HCT116 (cell line): ENCODE measurements around the gene KNSTRN.

ENCODE experiments used
- CEBPB ChIP-seq: IDR thresholded peaks from 2 replicates; pipeline ENCODE4 v1.6.1; 2012; ENCODE audit warnings: low read depth
- ELF1 ChIP-seq: IDR thresholded peaks from 2 replicates; pipeline ENCODE4 v1.6.1; 2012; ENCODE audit warnings: low read depth, borderline replicate concordance
- EZH2 ChIP-seq: fragments of 200-600 bp; sonication (generic); IDR thresholded peaks from 2 replicates; pipeline ENCODE4 v1.6.1; 2017; ENCODE audit warnings: antibody characterized with exemption, mixed run types
- EZH2phosphoT487 ChIP-seq: fragments of 200-600 bp; IDR thresholded peaks from 2 replicates; pipeline ENCODE4 v1.6.1; 2018; ENCODE audit warnings: antibody characterized with exemption, borderline replicate concordance
- POLR2AphosphoS5 ChIP-seq: IDR thresholded peaks from 2 replicates; pipeline ENCODE4 v1.6.1; 2011; ENCODE audit warnings: mild to moderate bottlenecking, low read depth, low read length, moderate library complexity
- SRF ChIP-seq: IDR thresholded peaks from 2 replicates; pipeline ENCODE4 v1.6.1; 2012; ENCODE audit warnings: low read depth
- TCF7L2 ChIP-seq: IDR thresholded peaks from 2 replicates; pipeline ENCODE4 v1.7.0; 2011; ENCODE audit warnings: borderline replicate concordance, inconsistent platforms; ENCODE audit not compliant: insufficient read depth, insufficient read length; ENCODE audit errors: extremely low read depth
- YY1 ChIP-seq: IDR thresholded peaks from 2 replicates; pipeline ENCODE4 v1.6.1; 2011; ENCODE audit warnings: low read length, low read depth, moderate library complexity, mild to moderate bottlenecking; ENCODE audit not compliant: insufficient replicate concordance; ENCODE audit errors: extremely low read depth
- TF ChIP-seq, protein P1 (sequence below): IDR thresholded peaks from 2 replicates; pipeline ENCODE4 v1.6.1; 2012
- TF ChIP-seq, protein P2 (sequence below), 3 experiments: fragments of 200-600 bp in 1 of 3; sonication (generic) in 1 of 3; IDR thresholded peaks in 2 of 3; conservative IDR thresholded peaks in 1 of 3; 2 replicates each; pipeline ENCODE4 v1.5.1; 2012 to 2017; ENCODE audit warnings: low read depth in 2 of 3, low read length in 2 of 3, antibody characterized with exemption in 1 of 3, borderline replicate concordance in 1 of 3, control low read depth in 1 of 3, mild to moderate bottlenecking in 1 of 3, mixed read lengths in 1 of 3, mixed run types in 1 of 3, moderate library complexity in 1 of 3; ENCODE audit not compliant: insufficient read depth in 1 of 3
- TF ChIP-seq, protein P3 (sequence below): IDR thresholded peaks from 2 replicates; pipeline ENCODE4 v1.6.1; 2012
- TF ChIP-seq, protein P4 (sequence below): IDR thresholded peaks from 2 replicates; pipeline ENCODE4 v1.6.1; 2012; ENCODE audit warnings: low read depth

DNA sequence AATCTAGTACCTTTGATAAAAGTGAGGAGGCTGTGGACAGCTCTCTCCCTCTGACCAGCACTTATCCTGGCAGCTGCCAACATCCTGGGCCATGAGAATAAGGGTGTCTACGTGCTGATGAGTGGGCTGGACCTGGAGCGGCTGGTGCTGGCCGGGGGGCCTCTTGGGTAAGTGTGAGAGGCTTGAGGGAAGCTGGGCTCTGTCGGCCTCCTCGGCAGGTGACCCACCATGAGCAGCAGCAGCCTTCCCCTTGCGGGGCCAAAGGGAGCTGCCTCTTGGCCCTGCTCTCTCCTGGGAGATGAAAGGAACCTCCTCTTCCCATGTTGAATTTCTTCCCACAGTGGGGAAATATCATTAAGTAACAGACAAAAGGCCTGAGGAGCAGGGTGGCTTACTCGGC, 32.3 kb downstream of the KNSTRN start:
- TF ChIP-seq, protein P1, sequence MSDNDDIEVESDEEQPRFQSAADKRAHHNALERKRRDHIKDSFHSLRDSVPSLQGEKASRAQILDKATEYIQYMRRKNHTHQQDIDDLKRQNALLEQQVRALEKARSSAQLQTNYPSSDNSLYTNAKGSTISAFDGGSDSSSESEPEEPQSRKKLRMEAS, result no peak
- TF ChIP-seq, protein P2, sequence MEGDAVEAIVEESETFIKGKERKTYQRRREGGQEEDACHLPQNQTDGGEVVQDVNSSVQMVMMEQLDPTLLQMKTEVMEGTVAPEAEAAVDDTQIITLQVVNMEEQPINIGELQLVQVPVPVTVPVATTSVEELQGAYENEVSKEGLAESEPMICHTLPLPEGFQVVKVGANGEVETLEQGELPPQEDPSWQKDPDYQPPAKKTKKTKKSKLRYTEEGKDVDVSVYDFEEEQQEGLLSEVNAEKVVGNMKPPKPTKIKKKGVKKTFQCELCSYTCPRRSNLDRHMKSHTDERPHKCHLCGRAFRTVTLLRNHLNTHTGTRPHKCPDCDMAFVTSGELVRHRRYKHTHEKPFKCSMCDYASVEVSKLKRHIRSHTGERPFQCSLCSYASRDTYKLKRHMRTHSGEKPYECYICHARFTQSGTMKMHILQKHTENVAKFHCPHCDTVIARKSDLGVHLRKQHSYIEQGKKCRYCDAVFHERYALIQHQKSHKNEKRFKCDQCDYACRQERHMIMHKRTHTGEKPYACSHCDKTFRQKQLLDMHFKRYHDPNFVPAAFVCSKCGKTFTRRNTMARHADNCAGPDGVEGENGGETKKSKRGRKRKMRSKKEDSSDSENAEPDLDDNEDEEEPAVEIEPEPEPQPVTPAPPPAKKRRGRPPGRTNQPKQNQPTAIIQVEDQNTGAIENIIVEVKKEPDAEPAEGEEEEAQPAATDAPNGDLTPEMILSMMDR (IDR thresholded peaks at IDR 0.05 in 2 of 3, conservative IDR thresholded peaks at IDR 0.05 in 1 of 3; ENCODE audit: borderline replicate concordance in 1 of 3, insufficient read depth in 1 of 3, low read depth in 2 of 3, low read length in 2 of 3), result no peak
- TF ChIP-seq EZH2, result no peak
- TF ChIP-seq YY1, result no peak
- TF ChIP-seq EZH2phosphoT487, result no peak
- no peak for TF ChIP-seq POLR2AphosphoS5
- no peak for TF ChIP-seq CEBPB
- TF ChIP-seq, protein P3, sequence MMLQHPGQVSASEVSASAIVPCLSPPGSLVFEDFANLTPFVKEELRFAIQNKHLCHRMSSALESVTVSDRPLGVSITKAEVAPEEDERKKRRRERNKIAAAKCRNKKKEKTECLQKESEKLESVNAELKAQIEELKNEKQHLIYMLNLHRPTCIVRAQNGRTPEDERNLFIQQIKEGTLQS, result no peak
- no peak for TF ChIP-seq SRF
- no peak for TF ChIP-seq ELF1
- TF ChIP-seq, protein P4, sequence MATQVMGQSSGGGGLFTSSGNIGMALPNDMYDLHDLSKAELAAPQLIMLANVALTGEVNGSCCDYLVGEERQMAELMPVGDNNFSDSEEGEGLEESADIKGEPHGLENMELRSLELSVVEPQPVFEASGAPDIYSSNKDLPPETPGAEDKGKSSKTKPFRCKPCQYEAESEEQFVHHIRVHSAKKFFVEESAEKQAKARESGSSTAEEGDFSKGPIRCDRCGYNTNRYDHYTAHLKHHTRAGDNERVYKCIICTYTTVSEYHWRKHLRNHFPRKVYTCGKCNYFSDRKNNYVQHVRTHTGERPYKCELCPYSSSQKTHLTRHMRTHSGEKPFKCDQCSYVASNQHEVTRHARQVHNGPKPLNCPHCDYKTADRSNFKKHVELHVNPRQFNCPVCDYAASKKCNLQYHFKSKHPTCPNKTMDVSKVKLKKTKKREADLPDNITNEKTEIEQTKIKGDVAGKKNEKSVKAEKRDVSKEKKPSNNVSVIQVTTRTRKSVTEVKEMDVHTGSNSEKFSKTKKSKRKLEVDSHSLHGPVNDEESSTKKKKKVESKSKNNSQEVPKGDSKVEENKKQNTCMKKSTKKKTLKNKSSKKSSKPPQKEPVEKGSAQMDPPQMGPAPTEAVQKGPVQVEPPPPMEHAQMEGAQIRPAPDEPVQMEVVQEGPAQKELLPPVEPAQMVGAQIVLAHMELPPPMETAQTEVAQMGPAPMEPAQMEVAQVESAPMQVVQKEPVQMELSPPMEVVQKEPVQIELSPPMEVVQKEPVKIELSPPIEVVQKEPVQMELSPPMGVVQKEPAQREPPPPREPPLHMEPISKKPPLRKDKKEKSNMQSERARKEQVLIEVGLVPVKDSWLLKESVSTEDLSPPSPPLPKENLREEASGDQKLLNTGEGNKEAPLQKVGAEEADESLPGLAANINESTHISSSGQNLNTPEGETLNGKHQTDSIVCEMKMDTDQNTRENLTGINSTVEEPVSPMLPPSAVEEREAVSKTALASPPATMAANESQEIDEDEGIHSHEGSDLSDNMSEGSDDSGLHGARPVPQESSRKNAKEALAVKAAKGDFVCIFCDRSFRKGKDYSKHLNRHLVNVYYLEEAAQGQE, result no peak
- TF ChIP-seq TCF7L2, result no peak
